GM19438 (cell line): ENCODE measurements around the gene APOBEC3A.
"Not testable (repeated sequence)": the region's sequence is repeated elsewhere in the genome, so short reads cannot be mapped to it uniquely, and the experiment has no call there.

Source experiments
- ATAC-seq: cut with Tn5 transposase; IDR thresholded peaks from one replicate; pipeline ENCODE4 v1.9.1; 2021; ENCODE audit warnings: low read depth; ENCODE audit not compliant: unreplicated experiment

The APOBEC3A gene

DNA sequence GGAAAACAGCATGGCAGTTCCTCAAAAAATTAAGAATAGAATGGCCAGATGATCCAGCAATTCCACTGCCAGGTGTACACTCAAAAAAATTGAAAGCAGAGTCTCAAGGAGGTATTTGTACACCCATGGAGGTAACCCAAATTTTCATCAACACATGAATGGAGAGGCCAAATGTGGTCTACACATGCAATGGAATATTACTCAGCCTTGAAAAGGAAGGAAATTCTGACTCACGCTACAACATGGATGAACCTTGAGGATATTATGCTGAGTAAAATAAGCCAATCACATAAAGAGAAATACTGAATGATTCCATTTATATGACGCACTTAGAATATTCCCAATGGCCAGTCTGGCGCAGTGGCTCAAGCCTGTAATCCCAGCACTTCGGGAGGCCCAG is 19.9 kb downstream of the APOBEC3A start:
- not testable (repeated sequence) for ATAC-seq

DNA sequence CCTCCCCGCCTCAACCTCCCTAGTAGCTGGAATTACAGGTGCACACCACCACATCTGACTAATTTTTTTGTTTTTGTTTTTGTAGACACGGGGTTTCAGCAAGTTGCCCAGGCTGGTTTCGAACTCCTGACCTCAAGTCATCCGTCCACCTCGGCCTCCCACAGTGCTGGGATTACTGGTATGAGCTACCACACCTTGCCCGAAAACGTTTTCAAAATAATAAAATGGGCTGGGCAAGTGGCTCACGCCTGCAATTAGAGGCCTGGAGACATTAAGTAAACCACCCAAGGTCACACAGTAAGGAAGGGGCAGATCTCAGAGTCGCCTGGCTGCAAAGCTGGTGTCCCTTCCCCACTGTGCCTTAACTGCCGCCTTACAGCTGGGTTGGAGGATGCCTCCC is 23.2 kb downstream of the APOBEC3A start:
- not testable (repeated sequence) for ATAC-seq

GRCh38 chr22:38981005-38981991 is 23.9 kb downstream of the APOBEC3A start:
- peak; percentile 13 for ATAC-seq

- peak; percentile 55 for ATAC-seq
Measured at GRCh38 chr22:38981992-38982927, 24.9 kb downstream of the APOBEC3A start, which contains the start of gene APOBEC3B. TSS of gene APOBEC3B (plus strand) at chr22:38982347. CDS start at chr22:38982454, 107 bp downstream.

GRCh38 chr22:38984224-38984623 is 26.8 kb downstream of the APOBEC3A start:
- no peak for ATAC-seq

GRCh38 chr22:38984784-38985757 is 27.7 kb downstream of the APOBEC3A start:
- peak; percentile 47 for ATAC-seq

GRCh38 chr22:38986629-38987028 is 29.2 kb downstream of the APOBEC3A start:
- no peak for ATAC-seq

GRCh38 chr22:38987171-38987895 is 29.9 kb downstream of the APOBEC3A start:
- ATAC-seq: no peak

GRCh38 chr22:38989466-38989865 is 32.1 kb downstream of the APOBEC3A start:
- no peak for ATAC-seq

DNA sequence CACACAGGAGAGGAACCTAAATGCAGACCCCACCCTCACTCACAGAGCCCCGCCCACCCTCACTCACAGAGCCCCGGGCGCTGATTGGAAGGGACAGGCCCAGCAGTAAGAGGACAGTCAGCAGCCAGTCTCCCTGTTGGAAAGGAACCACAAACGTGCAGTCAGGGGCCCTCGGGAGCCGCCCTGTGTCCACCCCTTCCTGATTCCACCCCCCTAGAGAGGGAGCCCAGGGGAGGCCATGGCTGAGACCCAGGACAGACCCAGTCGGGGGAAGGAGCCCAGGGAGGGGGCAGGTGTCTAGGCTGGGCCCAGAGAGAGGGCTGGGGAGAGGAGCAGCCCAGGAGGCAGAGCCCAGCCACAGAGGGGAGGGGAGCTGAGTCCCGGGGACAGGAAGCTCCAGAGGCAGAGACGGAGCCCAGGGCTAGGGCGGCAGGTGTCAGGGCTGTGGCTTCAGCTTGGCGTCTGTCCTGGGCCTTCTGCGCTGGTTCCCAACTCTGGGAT is 35.5 kb downstream of the APOBEC3A start:
- ATAC-seq: not testable (repeated sequence)

DNA sequence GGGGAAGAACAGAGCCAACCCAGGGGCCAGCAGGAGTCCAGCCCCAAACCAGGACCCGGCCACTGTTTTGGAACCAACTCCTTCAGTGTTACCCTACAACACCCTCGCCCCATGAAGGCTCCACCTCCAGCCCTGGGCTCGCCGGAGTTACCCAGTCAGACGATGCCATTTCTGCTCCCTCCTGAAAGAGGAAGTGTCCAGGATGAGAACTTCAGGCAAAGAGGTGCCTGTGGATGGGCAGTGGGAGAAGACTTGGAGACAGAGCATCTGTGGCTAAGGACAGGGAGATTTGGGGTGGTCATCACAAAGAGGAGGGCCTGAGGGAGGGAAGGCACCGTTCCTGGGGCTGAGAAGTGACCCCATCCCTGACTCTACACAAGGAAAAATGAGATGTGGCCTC is 38.7 kb downstream of the APOBEC3A start:
- ATAC-seq: no peak

- ATAC-seq: no peak
Measured at GRCh38 chr22:38997518-38997917, 40.1 kb downstream of the APOBEC3A start.

- peak; percentile 84 for ATAC-seq
Measured at GRCh38 chr22:39003165-39003638, 45.8 kb downstream of the APOBEC3A start.

DNA sequence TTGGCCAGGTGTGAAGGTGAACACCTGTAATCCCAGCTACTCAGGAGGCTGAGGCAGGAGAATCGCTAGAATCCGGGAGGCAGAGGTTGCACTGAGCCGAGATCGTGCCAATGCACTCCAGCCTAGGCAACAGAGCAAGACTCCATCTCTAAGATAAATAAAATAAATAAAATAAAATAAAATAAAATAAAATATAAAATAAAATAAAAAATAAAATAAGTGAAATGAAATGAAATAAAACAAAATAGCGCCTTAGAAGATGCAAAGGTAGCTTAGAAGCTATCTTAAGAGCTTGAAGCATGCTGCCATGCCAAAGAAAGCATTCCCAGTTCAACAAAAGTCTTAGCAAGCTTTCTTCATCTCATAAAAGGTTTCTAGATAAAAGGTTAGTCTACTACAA is 49.8 kb downstream of the APOBEC3A start:
- no peak for ATAC-seq

DNA sequence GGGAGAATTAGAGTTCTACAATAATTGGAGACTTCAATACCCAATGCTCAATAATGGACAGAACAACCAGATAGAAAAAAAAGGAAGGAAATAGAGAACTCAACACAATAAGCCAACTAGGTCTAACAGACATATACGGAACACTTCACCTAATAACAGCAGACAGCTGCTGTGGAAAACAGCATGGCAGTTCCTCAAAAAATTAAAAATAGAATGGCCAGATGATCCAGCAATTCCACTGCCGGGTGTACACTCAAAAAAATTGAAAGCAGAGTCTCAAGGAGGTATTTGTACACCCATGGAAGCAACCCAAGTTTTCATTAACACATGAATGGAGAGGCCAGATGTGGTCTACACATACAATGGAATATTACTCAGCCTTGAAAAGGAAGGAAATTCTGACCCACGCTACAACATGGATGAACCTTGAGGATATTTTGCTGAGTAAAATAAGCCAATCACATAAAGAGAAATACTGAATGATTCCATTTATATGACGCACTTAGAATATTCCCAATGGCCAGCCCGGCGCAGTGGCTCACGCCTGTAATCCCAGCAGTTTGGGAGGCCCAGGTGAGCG is 51.0 kb downstream of the APOBEC3A start:
- not testable (repeated sequence) for ATAC-seq

- ATAC-seq: no peak
Measured at GRCh38 chr22:39010946-39011345, 53.5 kb downstream of the APOBEC3A start.
